GM12874 (cell line): Measurements from ENCODE around the gene HEG1.

ENCODE experiments used
- CTCF ChIP-seq: IDR thresholded peaks from 2 replicates; pipeline ENCODE4 v1.5.1; 2011; ENCODE audit warnings: low read depth, mild to moderate bottlenecking, control low read depth, low read length, moderate library complexity; ENCODE audit not compliant: insufficient read depth

HEG1 gene

GRCh38 chr3:125006291-125006731, 49.5 kb downstream of the HEG1 start:
- TF ChIP-seq CTCF = no peak

- no peak for TF ChIP-seq CTCF
These were observed 50.1 kb downstream of the HEG1 start for GRCh38 chr3:125005676-125006075.

- no peak for TF ChIP-seq CTCF
These were observed 50.6 kb downstream of the HEG1 start for GRCh38 chr3:125005222-125005621.

GRCh38 chr3:125003859-125004595, 51.8 kb downstream of the HEG1 start:
- TF ChIP-seq CTCF = no peak

- no peak for TF ChIP-seq CTCF
These were observed 52.4 kb downstream of the HEG1 start for GRCh38 chr3:125003369-125003853.

GRCh38 chr3:125002414-125003368, 53.1 kb downstream of the HEG1 start:
- TF ChIP-seq CTCF = no peak
